Measurements from ENCODE around the gene MAP3K4.
"Not testable (repeated sequence)": the region's sequence is repeated elsewhere in the genome, so short reads cannot be mapped to it uniquely, and the experiment has no call there.

Gene MAP3K4

DNA sequence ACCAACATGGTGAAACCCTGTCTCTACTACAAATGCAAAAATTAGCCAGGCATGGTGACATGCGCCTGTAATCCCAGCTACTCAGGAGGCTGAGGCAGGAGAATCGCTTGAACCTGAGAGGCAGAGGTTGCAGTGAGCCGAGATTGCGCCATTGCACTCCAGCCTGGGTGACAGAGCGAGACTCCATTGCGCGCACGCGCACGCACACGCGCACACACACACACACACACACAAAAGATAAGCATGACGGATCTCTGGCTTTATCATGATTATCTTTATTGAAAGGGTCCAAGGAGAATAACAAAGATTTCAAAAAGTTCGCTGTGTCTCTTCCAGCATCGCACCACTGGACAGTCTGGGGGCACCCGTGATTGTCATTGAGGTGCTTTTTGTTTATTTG is 19.0 kb upstream of the MAP3K4 start:
- not testable (repeated sequence) for DNase-seq

GRCh38 chr6:160973311-160974250 is 18.0 kb upstream of the MAP3K4 start:
- no peak for DNase-seq

DNA sequence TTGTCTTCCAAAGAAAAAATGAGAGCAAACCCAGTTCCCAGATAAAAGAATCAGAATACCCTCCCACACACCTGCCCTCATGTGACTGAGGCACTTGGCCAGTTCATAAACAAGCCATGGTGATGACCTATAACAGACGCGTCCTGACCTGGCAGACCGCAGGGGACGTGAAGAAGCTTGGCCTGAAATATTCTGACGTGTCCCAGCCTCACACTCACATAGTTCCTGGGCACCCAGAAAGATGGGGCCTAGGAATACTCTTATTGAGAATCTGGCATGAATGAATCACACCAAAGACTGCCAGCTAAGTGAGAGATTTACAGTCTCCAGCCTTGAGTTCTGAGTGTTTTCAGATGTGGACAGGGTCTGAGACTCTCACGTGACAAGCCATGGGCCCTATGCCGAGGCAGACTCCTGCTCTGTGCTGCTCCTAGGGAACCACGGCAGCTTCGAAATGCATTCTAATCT is 17.2 kb upstream of the MAP3K4 start:
- DNase-seq: peak; percentile 31 to 35

GRCh38 chr6:160975162-160975561 is 16.4 kb upstream of the MAP3K4 start:
- DNase-seq: no peak

- not testable (repeated sequence) for DNase-seq
These were observed 15.6 kb upstream of the MAP3K4 start for GRCh38 chr6:160975961-160976360.

- DNase-seq: no peak
These were observed 13.2 kb upstream of the MAP3K4 start for GRCh38 chr6:160978141-160978901.

DNA sequence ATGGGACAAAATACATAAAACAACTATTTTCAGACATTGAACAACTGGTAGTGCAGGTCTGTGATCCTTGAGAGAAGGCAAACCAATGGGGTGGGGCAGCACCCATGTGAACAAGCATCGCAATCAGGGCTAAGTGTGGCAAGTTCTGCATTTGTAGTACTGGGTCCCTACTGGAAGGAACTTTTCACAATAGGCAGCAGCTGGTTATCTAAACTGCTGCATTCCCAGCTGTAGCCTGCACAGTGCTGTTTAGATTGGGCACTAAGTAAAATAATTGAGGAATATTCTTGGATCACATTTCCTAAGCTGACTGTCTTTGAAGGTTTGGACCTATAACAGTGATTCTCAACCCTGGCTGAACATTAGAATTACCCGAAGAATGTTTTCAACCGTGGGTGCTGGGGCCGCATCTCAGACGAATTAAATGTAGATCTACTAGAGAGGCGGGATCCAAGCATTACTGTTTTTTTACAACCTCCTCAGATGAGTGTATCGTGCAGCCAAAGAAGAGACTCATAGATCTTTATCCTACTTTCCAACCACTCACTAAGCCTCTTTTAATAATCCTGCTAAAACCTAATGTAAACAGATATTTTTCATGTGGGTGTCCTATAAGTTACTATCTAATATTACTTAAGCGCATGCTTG is 12.4 kb upstream of the MAP3K4 start:
- no peak for DNase-seq

- not testable (repeated sequence) for DNase-seq
These were observed 8.1 kb upstream of the MAP3K4 start for GRCh38 chr6:160983377-160983948.

DNA sequence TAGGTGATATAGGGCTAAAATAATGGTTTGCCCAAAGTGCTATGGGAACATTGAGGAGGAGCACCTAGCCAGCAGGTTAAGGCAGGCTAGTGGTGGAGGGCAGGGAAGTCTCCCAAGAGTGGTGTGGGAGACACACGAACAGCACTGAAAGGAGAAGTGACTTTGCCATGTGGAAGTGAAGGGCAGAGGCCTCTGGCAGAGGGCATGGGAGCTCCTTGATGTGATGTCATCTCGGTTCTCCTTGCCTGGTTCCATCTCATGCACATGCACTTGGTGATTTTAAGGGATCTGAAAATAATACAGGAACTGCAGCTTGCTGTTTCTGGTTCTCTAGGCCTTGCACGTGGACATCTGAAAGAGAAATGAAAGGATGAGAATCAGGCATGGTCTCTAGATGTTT is 4.7 kb upstream of the MAP3K4 start:
- DNase-seq: no peak

DNA sequence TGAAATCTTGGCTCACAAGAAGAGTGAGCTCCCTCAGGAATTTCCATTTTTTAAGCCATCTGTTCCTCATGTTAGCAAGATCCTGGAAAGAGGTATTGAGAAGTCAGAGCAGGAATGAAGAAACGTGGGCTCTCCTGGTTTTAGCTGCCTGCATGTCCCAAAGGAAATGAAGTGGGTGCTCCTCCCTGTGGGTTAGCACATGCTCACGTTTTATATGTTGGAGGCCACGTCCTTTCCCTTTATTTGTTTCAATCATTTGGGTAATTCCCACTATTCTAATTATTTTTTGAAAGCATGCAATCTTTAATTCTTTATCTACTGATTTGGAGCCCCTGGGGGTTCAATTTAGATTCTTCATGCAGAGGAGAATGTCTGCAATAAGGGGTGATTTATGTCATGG is 4.3 kb upstream of the MAP3K4 start:
- DNase-seq: no peak

DNA sequence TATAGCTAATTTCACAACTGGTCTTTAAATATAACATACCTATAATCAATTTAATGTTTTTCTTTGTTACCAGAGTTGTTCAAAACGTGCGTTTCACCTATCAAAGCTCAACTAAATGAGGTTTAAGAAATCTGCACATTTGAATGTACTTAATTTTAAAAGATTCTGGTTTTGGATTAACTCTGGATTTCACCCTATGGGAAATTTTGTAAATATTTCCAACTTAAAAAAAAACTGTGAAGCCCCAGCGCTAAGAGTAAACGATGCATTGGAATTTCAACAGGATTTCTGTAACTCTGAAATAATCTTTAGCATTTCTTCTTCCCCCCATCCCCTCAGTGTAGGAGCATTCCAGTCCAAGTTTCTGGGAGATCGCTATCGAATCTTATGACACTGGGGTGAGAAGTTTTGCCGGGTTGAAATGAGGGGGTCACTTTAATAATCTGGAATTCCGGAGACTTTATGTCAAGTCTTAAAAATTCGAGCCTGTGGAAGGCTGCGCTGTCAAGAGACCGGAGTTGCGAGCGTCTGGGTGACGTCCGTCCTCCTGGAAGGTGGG is 643 bp upstream of the MAP3K4 start:
- no peak for DNase-seq

- peak; percentile 27 to 74 for DNase-seq
These were observed 751 bp downstream of the MAP3K4 start for GRCh38 chr6:160992061-160992979.

DNA sequence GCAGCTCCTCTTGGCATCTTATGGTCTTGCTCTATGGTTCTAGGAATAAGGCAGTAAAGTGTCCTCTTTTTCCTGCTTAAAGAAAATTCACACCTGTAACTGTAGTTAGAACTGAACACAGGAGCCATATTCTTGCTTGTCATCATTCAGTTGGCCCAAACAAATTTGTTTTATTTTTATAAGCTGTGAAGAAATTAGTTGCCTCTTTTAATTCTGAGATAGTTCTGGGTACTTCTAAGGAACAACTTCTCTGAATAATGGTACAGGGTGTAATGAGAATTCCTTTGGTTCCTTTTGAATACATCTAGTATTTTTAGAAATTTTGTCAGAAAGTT is 1.4 kb downstream of the MAP3K4 start:
- DNase-seq: no peak

DNA sequence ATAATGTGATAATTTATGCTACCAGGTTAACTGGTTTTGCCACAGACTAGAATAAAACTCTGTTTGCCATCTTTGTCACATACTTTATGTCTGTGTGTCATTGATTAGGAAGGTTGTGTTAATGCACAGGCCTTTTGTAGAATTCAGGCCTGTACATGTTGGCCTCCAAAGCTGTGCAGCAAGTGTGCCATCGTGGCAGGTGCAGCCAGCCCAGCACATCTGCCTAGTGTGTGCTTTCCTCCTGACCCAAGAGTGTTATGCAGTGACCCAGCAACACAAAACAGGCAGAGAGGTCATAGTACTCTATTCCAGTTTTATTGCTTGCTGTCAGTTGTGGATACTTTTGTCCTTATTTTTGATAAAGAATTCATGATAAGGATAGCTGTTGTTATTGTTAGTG is 3.7 kb downstream of the MAP3K4 start:
- peak; percentile 42 to 73 for DNase-seq

- no peak for DNase-seq
These were observed 4.6 kb downstream of the MAP3K4 start for GRCh38 chr6:160996131-160996601.

DNA sequence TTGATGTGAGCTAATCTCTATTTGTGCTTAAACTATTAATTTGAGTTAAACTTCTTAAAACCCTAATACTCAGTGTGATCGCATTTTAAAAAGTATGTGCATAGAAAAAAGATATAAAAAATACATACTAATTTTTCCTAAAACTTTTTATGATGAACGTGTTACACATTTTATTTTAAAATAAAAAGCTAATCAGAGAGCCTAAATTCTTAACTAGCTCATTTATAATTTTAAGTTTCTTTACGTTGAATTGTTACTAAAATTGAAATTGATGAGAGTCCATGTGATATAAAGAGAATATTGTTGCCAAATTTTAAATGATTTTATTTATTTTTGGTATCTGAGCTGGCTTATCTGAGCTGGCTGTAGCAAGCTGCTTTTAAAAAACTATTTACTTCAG is 6.6 kb downstream of the MAP3K4 start:
- no peak for DNase-seq

- no peak for DNase-seq
These were observed 7.2 kb downstream of the MAP3K4 start for GRCh38 chr6:160998766-160999165.

- DNase-seq: no peak
These were observed 7.9 kb downstream of the MAP3K4 start for GRCh38 chr6:160999516-160999915.

GRCh38 chr6:161000632-161001031 is 9.1 kb downstream of the MAP3K4 start:
- DNase-seq: no peak

DNA sequence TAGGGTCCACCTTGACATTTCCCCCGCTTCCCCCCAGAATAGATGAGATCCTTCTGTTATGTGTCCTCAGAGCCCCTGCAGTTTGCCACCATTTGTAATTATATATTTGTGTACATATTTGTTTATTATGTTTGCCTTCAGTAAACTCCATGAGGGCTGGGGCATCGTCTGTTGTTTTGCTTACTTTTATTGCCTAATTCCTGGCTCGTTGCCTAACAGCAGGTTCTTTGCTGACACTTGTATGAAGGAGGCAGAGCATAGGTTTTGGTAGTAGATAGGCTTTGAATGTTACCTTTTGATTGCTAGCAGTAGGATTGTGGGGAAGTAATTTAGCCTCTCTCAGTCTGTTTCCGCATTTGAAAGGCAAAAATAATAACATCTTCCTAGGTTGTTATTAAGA is 9.9 kb downstream of the MAP3K4 start:
- peak; percentile 49 to 58 for DNase-seq

- no peak for DNase-seq
These were observed 11.8 kb downstream of the MAP3K4 start for GRCh38 chr6:161003336-161003735.

DNA sequence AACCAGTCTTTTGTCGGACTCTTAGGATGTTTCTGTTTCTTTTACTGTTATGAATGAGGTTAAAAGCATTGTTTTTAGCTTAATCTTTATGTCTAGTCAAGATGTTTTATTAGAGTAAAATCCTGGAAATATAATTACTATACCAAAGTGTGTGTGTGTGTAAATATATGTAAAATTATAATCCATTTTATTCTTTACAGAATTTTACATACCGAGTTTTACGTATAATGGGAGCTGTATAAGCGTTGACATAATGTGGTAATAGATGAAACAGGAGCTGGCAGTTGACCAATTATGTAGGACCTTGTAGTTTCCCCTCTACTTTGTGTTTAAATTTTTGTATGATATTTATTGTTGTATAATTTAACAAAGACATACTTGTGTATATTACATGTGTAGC is 16.7 kb downstream of the MAP3K4 start:
- DNase-seq: no peak

Measured in SHP77 (cell line).